H9 (cell line): Measurements from ENCODE around the gene CDK15. TPM values are rescaled to one million over a fixed set of nuclear protein-coding genes. Genes with fewer than 3 reads are reported as not detected.

Experiments used
- DNase-seq: peaks from one replicate; pipeline ENCODE4 v3.0.0-alpha.2; 2017
- H2AFZ ChIP-seq: one replicate; pipeline ENCODE4 v1.6.1; 2013; ENCODE audit warnings: mild to moderate bottlenecking, low read length, control low read depth, moderate library complexity
- H2AK5ac ChIP-seq: 2 replicates; pipeline ENCODE4 v1.6.1; 2013; ENCODE audit warnings: low read length, control low read depth, mixed read lengths; ENCODE audit not compliant: insufficient read length
- H2BK120ac ChIP-seq: one replicate; pipeline ENCODE4 v1.6.1; 2013; ENCODE audit warnings: low read depth, mild to moderate bottlenecking, low read length, control low read depth, inconsistent platforms; ENCODE audit not compliant: poor library complexity, severe bottlenecking
- H2BK12ac ChIP-seq: 2 replicates; pipeline ENCODE4 v1.6.1; 2013; ENCODE audit warnings: low read length, control low read depth, mixed read lengths, low read depth; ENCODE audit not compliant: insufficient read length
- H2BK15ac ChIP-seq: 2 replicates; pipeline ENCODE4 v1.6.1; 2013; ENCODE audit warnings: low read depth, low read length, control low read depth
- H2BK20ac ChIP-seq: one replicate; pipeline ENCODE4 v1.6.1; 2013; ENCODE audit warnings: low read depth, mild to moderate bottlenecking, low read length, control low read depth, inconsistent platforms; ENCODE audit not compliant: poor library complexity, severe bottlenecking
- H2BK5ac ChIP-seq: 2 replicates; pipeline ENCODE4 v1.6.1; 2013; ENCODE audit warnings: low read length, control low read depth, mixed read lengths; ENCODE audit not compliant: insufficient read length
- H3K14ac ChIP-seq: 2 replicates; pipeline ENCODE4 v1.6.1; 2013; ENCODE audit warnings: low read length, control low read depth; ENCODE audit not compliant: insufficient read depth
- H3K18ac ChIP-seq: 2 replicates; pipeline ENCODE4 v1.6.1; 2013; ENCODE audit warnings: low read depth, mild to moderate bottlenecking, mixed read lengths, low read length, control low read depth; ENCODE audit not compliant: insufficient read length
- H3K23ac ChIP-seq: 2 replicates; pipeline ENCODE4 v1.6.1; 2013; ENCODE audit warnings: low read length, control low read depth, mixed read lengths, low read depth; ENCODE audit not compliant: insufficient read length
- H3K23me2 ChIP-seq: 2 replicates; pipeline ENCODE4 v1.6.1; 2013; ENCODE audit warnings: low read depth, mild to moderate bottlenecking, mixed read lengths, low read length, control low read depth; ENCODE audit not compliant: insufficient read length, poor library complexity, severe bottlenecking
- H3K27ac ChIP-seq: 2 replicates; pipeline ENCODE4 v1.5.1; 2013; ENCODE audit warnings: low read length, control low read depth, mixed read lengths, low read depth; ENCODE audit not compliant: insufficient read length
- H3K27me3 ChIP-seq: 2 replicates; pipeline ENCODE4 v1.6.1; 2013; ENCODE audit warnings: low read length, control low read depth, inconsistent platforms; ENCODE audit not compliant: insufficient read depth
- H3K4ac ChIP-seq: 2 replicates; pipeline ENCODE4 v1.6.1; 2013; ENCODE audit warnings: low read depth, mild to moderate bottlenecking, control low read depth, inconsistent platforms, low read length, moderate library complexity
- H3K4me1 ChIP-seq: 2 replicates; pipeline ENCODE4 v1.6.1; 2013; ENCODE audit warnings: low read length, control low read depth, inconsistent platforms; ENCODE audit not compliant: insufficient read depth
- H3K4me2 ChIP-seq: 2 replicates; pipeline ENCODE4 v1.6.1; 2013; ENCODE audit warnings: low read length, control low read depth, mixed read lengths; ENCODE audit not compliant: insufficient read length, insufficient read depth
- H3K56ac ChIP-seq: 2 replicates; pipeline ENCODE4 v1.6.1; 2013; ENCODE audit warnings: low read depth, mild to moderate bottlenecking, mixed read lengths, low read length, control low read depth; ENCODE audit not compliant: insufficient read length
- H3K79me1 ChIP-seq: 2 replicates; pipeline ENCODE4 v1.6.1; 2013; ENCODE audit warnings: low read depth, mild to moderate bottlenecking, moderate library complexity, low read length, control low read depth, inconsistent platforms; ENCODE audit not compliant: insufficient read depth, poor library complexity, severe bottlenecking
- H3K79me2 ChIP-seq: 2 replicates; pipeline ENCODE4 v1.6.1; 2013; ENCODE audit warnings: low read length, control low read depth, inconsistent platforms; ENCODE audit not compliant: insufficient read depth
- H3K9ac ChIP-seq: 2 replicates; pipeline ENCODE4 v1.6.1; 2013; ENCODE audit warnings: low read length, control low read depth, mixed read lengths; ENCODE audit not compliant: insufficient read length; ENCODE audit errors: extremely low read depth
- H3K9me3 ChIP-seq: one replicate; pipeline ENCODE4 v1.6.1; 2013; ENCODE audit warnings: low read depth, low read length, inconsistent platforms; ENCODE audit not compliant: control insufficient read depth
- H3T11ph ChIP-seq: one replicate; pipeline ENCODE4 v1.6.1; 2013; ENCODE audit warnings: mild to moderate bottlenecking, low read length, control low read depth, inconsistent platforms
- H4K20me1 ChIP-seq: one replicate; pipeline ENCODE4 v1.6.1; 2013; ENCODE audit not compliant: control insufficient read depth, insufficient read length, insufficient read depth
- H4K5ac ChIP-seq: 2 replicates; pipeline ENCODE4 v1.6.1; 2013; ENCODE audit warnings: low read depth, mild to moderate bottlenecking, mixed read lengths, low read length, control low read depth; ENCODE audit not compliant: insufficient read length
- H4K8ac ChIP-seq: replicated peaks from 2 replicates; pipeline ENCODE4 v1.6.1; 2013; ENCODE audit warnings: low read length, control low read depth, mixed read lengths, low read depth; ENCODE audit not compliant: insufficient read length
- H4K91ac ChIP-seq: 2 replicates; pipeline ENCODE4 v1.6.1; 2013; ENCODE audit warnings: low read depth, mild to moderate bottlenecking, moderate library complexity, mixed read lengths, low read length, control low read depth; ENCODE audit not compliant: insufficient read length
- H3K27ac Mint-ChIP-seq, 3 experiments: 2 replicates in 2 of 3; 3 replicates in 1 of 3; pipeline ENCODE4 v1.8.0; 2020 to 2021; ENCODE audit warnings: mixed read lengths in 3 of 3, mild to moderate bottlenecking in 1 of 3, moderate library complexity in 1 of 3
- H3K27me3 Mint-ChIP-seq: 2 replicates; pipeline ENCODE4 v1.8.0; 2021; ENCODE audit warnings: low read depth, mild to moderate bottlenecking, moderate library complexity, mixed read lengths
- H3K36me3 Mint-ChIP-seq, 3 experiments: 2 replicates in 2 of 3; 3 replicates in 1 of 3; pipeline ENCODE4 v1.8.0; 2020 to 2021; ENCODE audit warnings: low read depth in 3 of 3, mixed read lengths in 3 of 3; ENCODE audit not compliant: insufficient read depth in 1 of 3
- H3K4me1 Mint-ChIP-seq, 2 experiments: 2 replicates each; pipeline ENCODE4 v1.8.0; 2020; ENCODE audit warnings: mixed read lengths in 2 of 2
- H3K4me3 Mint-ChIP-seq, 2 experiments: 2 replicates in 1 of 2; 3 replicates in 1 of 2; pipeline ENCODE4 v1.8.0; 2020 to 2021; ENCODE audit warnings: mild to moderate bottlenecking in 2 of 2, mixed read lengths in 2 of 2, moderate library complexity in 1 of 2
- H3K9me3 Mint-ChIP-seq, 2 experiments: 2 replicates in 1 of 2; 3 replicates in 1 of 2; pipeline ENCODE4 v1.8.0; 2020; ENCODE audit warnings: mild to moderate bottlenecking in 2 of 2, mixed read lengths in 2 of 2, moderate library complexity in 1 of 2
- WGBS: extraction: QIAGEN DNeasy Blood & Tissue Kit; methylation state at CpG from one replicate; pipeline ENCODE4 v1.1.7; 2013; ENCODE audit warnings: missing lambda C conversion rate, low lambda C conversion rate, mixed read lengths; ENCODE audit not compliant: insufficient read length; ENCODE audit errors: extremely low coverage; 5-methylcytosine and 5-hydroxymethylcytosine counted together
- total RNA-seq: library from RNA; stranded (reverse); gene quantifications from 2 replicates; pipeline ENCODE4 v1.2.1, GENCODE V29; 2021
- TF ChIP-seq, protein P1 (sequence below): fragments of 200-600 bp; sonication (generic); conservative IDR thresholded peaks from 3 replicates; pipeline ENCODE4 v1.8.0; 2021; ENCODE audit warnings: antibody characterized with exemption, mild to moderate bottlenecking

CDK15 gene
- total RNA-seq, 1 experiment from 2014 or later: not detected

DNA sequence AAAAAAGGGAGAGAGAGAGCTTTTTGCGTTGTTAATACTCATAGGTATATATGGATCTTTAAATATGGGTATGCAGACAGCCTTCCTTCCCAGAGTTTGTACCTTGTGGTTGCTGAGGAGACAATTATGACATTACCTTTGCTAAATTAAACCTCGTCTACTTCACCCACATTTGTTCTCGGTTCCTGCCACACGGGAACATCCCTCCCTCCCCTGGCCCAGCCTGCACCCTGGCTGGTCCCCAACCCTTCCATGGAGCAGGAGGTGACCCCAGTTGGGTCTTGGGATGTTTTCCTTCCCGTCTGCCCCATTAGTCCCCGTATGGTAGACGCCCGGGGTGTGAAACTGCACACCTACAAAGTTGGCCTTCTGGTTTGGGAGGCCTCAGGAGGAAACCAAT is 122.0 kb downstream of the CDK15 start:
- Histone ChIP-seq H3K9ac (no peak overlapping the region), H3K56ac (no peak overlapping the region), H2BK12ac (no peak overlapping the region), H3K4me2 (no peak overlapping the region), H3K14ac (no peak overlapping the region), H2BK5ac (no peak overlapping the region), H2BK20ac (no peak overlapping the region), H3K9me3 (no peaks in the 10 kb centered on the region), H4K5ac (no peak overlapping the region), H3K23ac (no peak overlapping the region), H3K79me2 (no peaks in the 10 kb centered on the region), H4K8ac (no peak overlapping the region), H3K27me3 (no peaks in the 10 kb centered on the region), H3K4me1 (peaks cover 7% of the 10 kb centered on the region; the same call in 1 of the 2 replicates), H2BK15ac (no peak overlapping the region), H3T11ph (no peak overlapping the region), H3K18ac (no peak overlapping the region), H4K20me1 (no peaks in the 10 kb centered on the region), H3K79me1 (no peaks in the 10 kb centered on the region), H3K27ac (no peak overlapping the region), H2AK5ac (no peak overlapping the region), H4K91ac (no peak overlapping the region), H3K23me2 (no peaks in the 10 kb centered on the region), H3K4ac (no peak overlapping the region), H2AFZ (no peak overlapping the region), H2BK120ac (no peak overlapping the region)
- TF ChIP-seq, protein P1, sequence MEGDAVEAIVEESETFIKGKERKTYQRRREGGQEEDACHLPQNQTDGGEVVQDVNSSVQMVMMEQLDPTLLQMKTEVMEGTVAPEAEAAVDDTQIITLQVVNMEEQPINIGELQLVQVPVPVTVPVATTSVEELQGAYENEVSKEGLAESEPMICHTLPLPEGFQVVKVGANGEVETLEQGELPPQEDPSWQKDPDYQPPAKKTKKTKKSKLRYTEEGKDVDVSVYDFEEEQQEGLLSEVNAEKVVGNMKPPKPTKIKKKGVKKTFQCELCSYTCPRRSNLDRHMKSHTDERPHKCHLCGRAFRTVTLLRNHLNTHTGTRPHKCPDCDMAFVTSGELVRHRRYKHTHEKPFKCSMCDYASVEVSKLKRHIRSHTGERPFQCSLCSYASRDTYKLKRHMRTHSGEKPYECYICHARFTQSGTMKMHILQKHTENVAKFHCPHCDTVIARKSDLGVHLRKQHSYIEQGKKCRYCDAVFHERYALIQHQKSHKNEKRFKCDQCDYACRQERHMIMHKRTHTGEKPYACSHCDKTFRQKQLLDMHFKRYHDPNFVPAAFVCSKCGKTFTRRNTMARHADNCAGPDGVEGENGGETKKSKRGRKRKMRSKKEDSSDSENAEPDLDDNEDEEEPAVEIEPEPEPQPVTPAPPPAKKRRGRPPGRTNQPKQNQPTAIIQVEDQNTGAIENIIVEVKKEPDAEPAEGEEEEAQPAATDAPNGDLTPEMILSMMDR: no peak
- Mint-ChIP-seq H3K27ac (no peak overlapping the region), H3K36me3 (no peaks in the 10 kb centered on the region), H3K4me1 (peaks cover 45 to 52% of the 10 kb centered on the region in 2 experiments), H3K27me3 (no peaks in the 10 kb centered on the region), H3K4me3 (no peak overlapping the region), H3K9me3 (no peaks in the 10 kb centered on the region)
- WGBS: no CpG with 5 or more reads among the region's 8 CpGs
- no peak for DNase-seq
